A549 (cell line): Measurements from ENCODE around the gene FER.

ENCODE experiments used
- CHD2 ChIP-seq: fragments of 150-350 bp; IDR thresholded peaks from 2 replicates; pipeline ENCODE4 v1.6.1; 2014; ENCODE audit warnings: low read length; ENCODE audit not compliant: partially characterized antibody
- USF2 ChIP-seq: fragments of 450-650 bp; IDR thresholded peaks from 2 replicates; pipeline ENCODE4 v1.6.1; 2014; ENCODE audit warnings: antibody characterized with exemption

- TF ChIP-seq USF2 = no peak
- TF ChIP-seq CHD2 = no peak
These were observed 341.5 kb downstream of the FER start for GRCh38 chr5:109089191-109089590.
